SJCRH30 (cell line): ENCODE results near the gene MAML3. TPM values are rescaled to one million over a fixed set of nuclear protein-coding genes. Genes with fewer than 3 reads are reported as not detected.
A peak's percentile ranks its signal among the peaks of the same experiment; 100 is the strongest.

Experiments
- DNase-seq, 2 experiments: peaks; one replicate each; pipeline ENCODE4 v3.0.0-alpha.2; 2015 to 2020
- H3K27ac ChIP-seq: fragments of 250-450 bp; sonication (Bioruptor Pico); 2 replicates; pipeline ENCODE4 v1.5.1; 2020; ENCODE audit warnings: mild to moderate bottlenecking, moderate library complexity
- H3K27me3 ChIP-seq: fragments of 250-450 bp; sonication (Bioruptor Pico); 2 replicates; pipeline ENCODE4 v1.5.1; 2020; ENCODE audit warnings: mild to moderate bottlenecking, moderate library complexity
- H3K36me3 ChIP-seq: fragments of 250-450 bp; sonication (Bioruptor Pico); 2 replicates; pipeline ENCODE4 v1.5.1; 2020; ENCODE audit warnings: mild to moderate bottlenecking, moderate library complexity
- H3K4me1 ChIP-seq: fragments of 250-450 bp; sonication (Bioruptor Pico); 2 replicates; pipeline ENCODE4 v1.5.1; 2020; ENCODE audit warnings: mild to moderate bottlenecking, moderate library complexity
- H3K4me3 ChIP-seq: fragments of 250-450 bp; sonication (Bioruptor Pico); 2 replicates; pipeline ENCODE4 v1.5.1; 2020; ENCODE audit warnings: mild to moderate bottlenecking, moderate library complexity
- H3K9me3 ChIP-seq: fragments of 250-450 bp; sonication (Bioruptor Pico); replicated peaks from 2 replicates; pipeline ENCODE4 v1.5.1; 2020; ENCODE audit warnings: mild to moderate bottlenecking, moderate library complexity
- total RNA-seq: library from RNA; depleted of rRNA; stranded (reverse); fragments of >200 nt; shearing (Covaris generic); gene quantifications from 2 replicates; pipeline ENCODE4 v1.2.3, GENCODE V29; 2014

MAML3 gene
- total RNA-seq, 1 experiment from 2014 or later: 0.42 TPM

DNA sequence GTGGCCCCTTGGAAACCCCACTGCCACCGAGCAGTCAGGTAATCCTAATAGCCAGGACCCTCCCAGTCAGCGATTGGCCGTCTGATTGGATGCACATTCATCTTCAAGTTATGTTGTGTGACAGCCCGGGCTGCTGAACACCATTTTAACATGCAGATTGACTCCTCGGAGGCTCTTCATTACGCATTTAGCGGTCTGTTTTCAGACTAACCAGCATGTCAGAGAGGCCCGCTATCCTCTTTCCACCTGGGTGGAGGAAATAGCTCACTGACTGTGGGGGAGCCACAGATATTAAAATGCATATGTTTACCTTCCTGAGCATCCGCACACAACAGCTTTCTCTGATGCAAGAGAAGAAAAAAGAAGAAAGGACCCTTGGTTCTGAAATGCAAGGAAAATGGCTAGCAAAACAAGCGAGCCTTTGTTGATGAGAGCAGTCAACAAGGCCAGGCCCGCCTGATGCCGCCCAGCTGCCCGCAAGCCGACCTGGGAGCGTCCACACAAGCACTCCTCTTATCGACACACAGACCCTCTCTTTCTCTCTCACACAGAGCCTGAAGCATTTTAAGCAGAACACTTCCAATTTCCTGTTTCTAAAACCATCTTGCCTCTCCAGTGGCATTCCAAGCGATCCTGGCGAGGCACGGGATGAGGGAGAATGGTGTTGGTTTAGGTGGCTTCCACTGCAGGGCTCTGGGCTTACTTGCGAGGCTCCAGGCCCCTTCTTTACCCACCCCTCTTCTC lies 370.1 kb downstream of the MAML3 start:
- H3K27ac ChIP-seq: no peak overlapping the region
- no peaks in the 10 kb centered on the region for H3K27me3 ChIP-seq
- no peaks in the 10 kb centered on the region for H3K4me1 ChIP-seq
- no peak for DNase-seq
- H3K36me3 ChIP-seq: no peaks in the 10 kb centered on the region
- H3K9me3 ChIP-seq: no peaks in the 10 kb centered on the region
- no peak overlapping the region for H3K4me3 ChIP-seq

- H3K4me1 ChIP-seq: no peaks in the 10 kb centered on the region
- no peaks in the 10 kb centered on the region for H3K27me3 ChIP-seq
- no peaks in the 10 kb centered on the region for H3K36me3 ChIP-seq
- H3K27ac ChIP-seq: no peak overlapping the region
- no peak overlapping the region for H3K4me3 ChIP-seq
- DNase-seq: no peak
- H3K9me3 ChIP-seq: no peaks in the 10 kb centered on the region
These were observed 371.0 kb downstream of the MAML3 start for GRCh38 chr4:139782926-139783522.

DNA sequence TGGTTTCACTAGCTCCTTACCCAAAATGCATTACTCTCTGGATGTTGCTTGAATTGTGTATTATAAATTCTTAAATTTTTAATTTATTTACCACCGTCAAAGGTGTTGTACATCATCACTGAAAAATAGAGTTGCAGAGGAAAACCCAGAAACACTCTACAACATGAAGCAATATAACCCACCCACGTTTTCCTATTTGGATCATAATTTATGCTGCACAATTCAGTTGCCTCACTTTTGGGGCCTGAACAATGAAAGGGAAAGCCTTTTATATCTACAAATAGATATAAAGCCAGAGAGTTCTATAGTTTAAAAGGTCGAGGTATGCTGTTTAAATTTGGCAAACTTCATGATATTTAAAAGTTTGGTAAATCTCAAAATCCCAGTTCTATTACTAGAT lies 372.9 kb downstream of the MAML3 start:
- H3K36me3 ChIP-seq: no peaks in the 10 kb centered on the region
- no peak overlapping the region for H3K27ac ChIP-seq
- no peaks in the 10 kb centered on the region for H3K27me3 ChIP-seq
- H3K9me3 ChIP-seq: no peaks in the 10 kb centered on the region
- no peak overlapping the region for H3K4me3 ChIP-seq
- no peaks in the 10 kb centered on the region for H3K4me1 ChIP-seq
- DNase-seq: no peak

DNA sequence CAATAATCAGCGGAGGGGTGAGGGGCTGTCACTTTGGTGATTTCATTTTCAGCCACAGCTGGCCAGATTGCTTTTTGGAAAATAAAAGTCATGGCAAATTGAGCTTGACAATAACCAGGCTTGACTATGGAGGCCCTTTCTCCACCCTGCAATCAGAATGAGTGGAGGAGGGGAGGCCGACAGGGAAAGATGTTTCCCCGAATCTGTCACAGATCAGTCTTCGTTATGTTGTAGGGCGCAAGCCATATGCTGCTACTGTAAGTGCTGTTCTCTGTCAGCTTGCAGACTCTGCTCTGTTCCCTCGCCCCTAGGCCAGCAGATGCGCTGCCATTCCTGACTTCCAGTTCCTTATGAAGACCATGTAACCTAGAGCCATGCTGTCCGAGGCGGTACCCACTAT lies 374.3 kb downstream of the MAML3 start:
- DNase-seq: no peak
- Histone ChIP-seq H3K4me3 (no peak overlapping the region), H3K4me1 (peaks cover 5% of the 10 kb centered on the region), H3K36me3 (no peaks in the 10 kb centered on the region), H3K27ac (no peak overlapping the region), H3K9me3 (no peaks in the 10 kb centered on the region), H3K27me3 (no peaks in the 10 kb centered on the region)

DNA sequence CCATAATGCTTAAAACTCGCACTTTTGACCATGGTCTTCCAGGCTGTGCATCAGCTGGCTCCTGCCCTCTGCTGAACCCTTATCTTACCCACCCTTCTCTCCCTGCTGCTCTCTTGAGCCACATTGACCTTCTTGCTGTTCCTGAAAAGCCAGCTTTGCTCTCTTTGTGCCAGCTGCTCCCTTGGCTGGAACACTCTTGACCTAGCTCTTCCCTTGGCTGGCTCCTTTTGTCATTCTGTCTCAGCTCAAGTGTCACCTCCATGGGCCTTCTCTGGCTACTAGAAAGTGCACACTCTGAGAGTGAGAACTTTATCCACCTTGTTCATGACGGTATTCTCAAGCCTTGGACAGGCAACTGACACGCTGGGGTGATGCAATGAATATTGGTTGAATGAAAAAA lies 376.2 kb downstream of the MAML3 start:
- DNase-seq: no peak
- H3K36me3 ChIP-seq: no peaks in the 10 kb centered on the region
- H3K4me3 ChIP-seq: no peak overlapping the region
- no peaks in the 10 kb centered on the region for H3K9me3 ChIP-seq
- H3K4me1 ChIP-seq: peaks cover 10% of the 10 kb centered on the region
- H3K27me3 ChIP-seq: no peaks in the 10 kb centered on the region
- H3K27ac ChIP-seq: no peak overlapping the region

- no peaks in the 10 kb centered on the region for H3K9me3 ChIP-seq
- no peaks in the 10 kb centered on the region for H3K36me3 ChIP-seq
- no peak overlapping the region for H3K4me3 ChIP-seq
- no peaks in the 10 kb centered on the region for H3K27me3 ChIP-seq
- peaks cover 10% of the 10 kb centered on the region for H3K4me1 ChIP-seq
- H3K27ac ChIP-seq: no peak overlapping the region
- no peak for DNase-seq
These were observed 377.7 kb downstream of the MAML3 start for GRCh38 chr4:139776235-139776634.

- no peaks in the 10 kb centered on the region for H3K9me3 ChIP-seq
These were observed 379.1 kb downstream of the MAML3 start for GRCh38 chr4:139774759-139775487.

GRCh38 chr4:139773560-139774318 lies 380.2 kb downstream of the MAML3 start:
- Histone ChIP-seq H3K27me3 (no peaks in the 10 kb centered on the region), H3K4me3 (no peak overlapping the region), H3K36me3 (no peaks in the 10 kb centered on the region), H3K4me1 (peaks cover 16% of the 10 kb centered on the region), H3K27ac (no peak overlapping the region), H3K9me3 (no peaks in the 10 kb centered on the region)
- no peak for DNase-seq

More at GRCh38 chr4:139774759-139775487, 379.1 kb downstream of the MAML3 start:
- Histone ChIP-seq H3K4me1 (peaks cover 16% of the 10 kb centered on the region), H3K27me3 (no peaks in the 10 kb centered on the region), H3K36me3 (no peaks in the 10 kb centered on the region), H3K4me3 (no peak overlapping the region), H3K27ac (no peak overlapping the region)
- DNase-seq: peak in 1 of 2 experiments; percentile 43

DNA sequence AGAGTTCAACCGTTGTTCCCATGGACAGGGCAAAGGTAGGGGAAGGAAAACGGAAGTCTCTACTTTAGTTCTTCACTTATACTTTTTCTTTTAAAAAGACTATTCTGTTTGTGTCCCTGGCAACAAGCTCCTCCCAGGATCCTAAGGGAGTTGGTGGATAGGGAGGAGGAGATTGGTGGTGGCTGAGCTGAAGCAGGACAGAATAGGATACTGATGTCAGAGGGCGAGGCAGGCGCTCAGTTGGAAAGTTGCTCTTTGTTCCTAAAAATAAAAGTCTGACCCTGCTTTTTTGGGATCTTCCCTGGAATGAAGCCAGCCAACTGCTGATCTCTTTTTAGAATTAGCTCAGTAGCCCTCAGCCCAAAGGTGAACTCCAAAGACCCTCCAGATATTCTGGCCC lies 383.6 kb downstream of the MAML3 start:
- Histone ChIP-seq H3K36me3 (no peaks in the 10 kb centered on the region), H3K27me3 (no peaks in the 10 kb centered on the region), H3K4me1 (peaks cover 39% of the 10 kb centered on the region), H3K9me3 (no peaks in the 10 kb centered on the region), H3K27ac (no peak overlapping the region), H3K4me3 (no peak overlapping the region)
- DNase-seq: no peak

- Histone ChIP-seq H3K27ac (no peak overlapping the region), H3K4me1 (peaks cover 41% of the 10 kb centered on the region), H3K27me3 (no peaks in the 10 kb centered on the region), H3K36me3 (no peaks in the 10 kb centered on the region), H3K9me3 (no peaks in the 10 kb centered on the region), H3K4me3 (no peak overlapping the region)
- DNase-seq: no peak
These were observed 384.6 kb downstream of the MAML3 start for GRCh38 chr4:139769364-139769763.

DNA sequence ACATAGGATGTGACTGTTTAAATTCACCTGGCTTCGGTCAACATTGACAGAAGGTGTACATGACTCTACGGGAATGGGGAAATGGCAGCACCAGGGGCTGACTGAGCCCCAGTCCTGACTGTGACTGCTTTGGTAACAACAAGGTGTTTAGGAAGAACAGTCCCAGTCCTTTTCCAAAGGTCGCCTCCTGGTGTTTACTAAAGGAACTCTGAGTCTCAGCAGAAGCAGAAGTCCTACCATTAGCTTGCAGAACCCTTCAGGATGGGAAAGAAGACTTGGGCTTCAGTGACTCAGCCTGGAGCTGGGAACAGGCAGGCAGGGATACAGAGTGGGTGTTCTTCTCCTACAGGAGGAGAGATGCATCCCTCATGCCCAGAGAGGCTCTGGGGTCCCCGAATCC lies 385.1 kb downstream of the MAML3 start:
- no peak overlapping the region for H3K4me3 ChIP-seq
- no peaks in the 10 kb centered on the region for H3K36me3 ChIP-seq
- H3K9me3 ChIP-seq: no peaks in the 10 kb centered on the region
- no peak overlapping the region for H3K27ac ChIP-seq
- no peaks in the 10 kb centered on the region for H3K27me3 ChIP-seq
- peaks cover 43% of the 10 kb centered on the region for H3K4me1 ChIP-seq
- no peak for DNase-seq

- no peak for DNase-seq
- Histone ChIP-seq H3K9me3 (no peaks in the 10 kb centered on the region), H3K4me1 (peaks cover 48% of the 10 kb centered on the region), H3K4me3 (no peak overlapping the region), H3K27ac (peak overlapping the region; percentile 92), H3K27me3 (no peaks in the 10 kb centered on the region), H3K36me3 (no peaks in the 10 kb centered on the region)
These were observed 385.6 kb downstream of the MAML3 start for GRCh38 chr4:139768366-139768765.

DNA sequence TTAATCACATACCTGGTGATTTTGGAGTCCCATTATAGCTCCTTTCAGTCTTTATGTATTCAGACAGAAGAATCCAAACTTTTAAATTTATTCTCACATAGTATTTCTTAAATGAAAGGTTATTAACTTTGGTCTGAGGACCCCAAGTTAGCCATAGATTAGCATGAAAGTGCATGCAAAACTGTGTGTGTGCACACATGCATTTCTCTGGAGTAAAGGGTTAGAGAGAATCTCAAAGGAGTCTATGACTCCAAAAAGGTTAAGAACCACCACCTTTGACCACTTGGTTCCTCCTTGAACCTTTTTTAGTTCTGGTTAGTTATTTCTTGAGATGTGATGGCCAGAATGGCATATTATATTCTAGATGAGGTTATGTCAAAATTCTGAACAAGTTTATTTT lies 386.4 kb downstream of the MAML3 start:
- DNase-seq: no peak
- Histone ChIP-seq H3K36me3 (no peaks in the 10 kb centered on the region), H3K4me1 (peaks cover 54% of the 10 kb centered on the region), H3K4me3 (no peak overlapping the region), H3K27me3 (no peaks in the 10 kb centered on the region), H3K9me3 (no peaks in the 10 kb centered on the region), H3K27ac (peak overlapping the region; percentile 92)

DNA sequence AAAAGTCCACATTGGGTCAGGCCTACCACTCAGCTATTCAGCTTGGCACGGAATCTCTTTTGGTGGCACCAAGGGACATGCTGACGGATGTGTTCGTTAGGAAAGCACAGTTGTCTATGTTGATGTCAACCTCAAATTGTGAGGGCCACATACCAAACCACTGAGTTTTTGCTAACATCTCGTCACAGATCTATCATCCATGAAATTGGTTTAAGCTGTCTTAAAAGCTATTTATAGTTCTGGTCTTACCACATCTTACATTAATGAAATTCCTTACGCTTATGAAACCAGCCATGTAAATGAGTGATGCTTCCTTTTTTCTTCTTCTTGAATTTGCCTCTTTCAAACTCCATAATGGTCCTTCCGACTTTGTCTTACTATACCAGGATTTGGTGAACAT lies 386.8 kb downstream of the MAML3 start:
- no peaks in the 10 kb centered on the region for H3K36me3 ChIP-seq
- peak; percentile 69 to 82 for DNase-seq
- peaks cover 55% of the 10 kb centered on the region for H3K4me1 ChIP-seq
- no peaks in the 10 kb centered on the region for H3K9me3 ChIP-seq
- H3K4me3 ChIP-seq: no peak overlapping the region
- no peaks in the 10 kb centered on the region for H3K27me3 ChIP-seq
- H3K27ac ChIP-seq: peak overlapping the region; percentile 92
